Measurements from ENCODE around the gene TASOR.
"Not testable (repeated sequence)": the region's sequence is repeated elsewhere in the genome, so short reads cannot be mapped to it uniquely, and the experiment has no call there.

The TASOR gene

DNA sequence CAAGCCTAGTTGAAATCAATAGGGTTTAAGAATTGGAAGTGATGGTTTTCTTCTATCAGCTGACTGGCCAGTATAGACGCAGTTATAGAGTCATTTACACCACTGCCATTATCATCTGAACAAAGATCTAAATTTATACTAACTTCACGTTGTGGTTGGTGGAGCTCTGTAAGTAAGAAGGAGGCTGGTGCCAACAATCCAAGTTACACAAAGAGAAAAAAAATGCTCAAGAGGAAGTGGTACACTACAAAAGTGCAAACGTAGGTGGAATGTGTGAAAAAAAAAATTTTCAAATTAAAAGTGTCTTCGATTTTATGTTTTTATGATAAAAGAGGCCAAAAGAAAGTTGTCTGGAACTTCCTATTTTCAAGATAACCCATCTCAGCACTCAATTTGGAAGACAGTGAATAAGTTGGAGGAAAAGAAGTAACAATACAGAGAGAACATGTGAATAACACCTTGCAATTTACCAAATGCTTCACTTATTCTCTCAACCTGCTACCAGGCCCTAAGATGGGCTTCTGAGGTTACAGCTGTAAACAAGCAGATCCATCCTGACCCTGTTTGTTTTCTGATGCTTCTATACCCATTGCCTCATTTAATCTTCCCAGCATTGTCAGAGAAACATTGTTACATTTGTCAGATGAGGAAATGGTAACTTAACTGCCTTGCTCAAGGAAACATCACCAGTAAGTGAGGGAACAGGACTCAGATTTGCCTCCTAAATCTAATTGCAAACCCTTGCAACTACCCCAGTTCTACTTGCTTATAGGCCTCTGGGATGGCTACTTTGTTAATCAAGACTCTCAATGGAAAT is 12.0 kb upstream of the TASOR start:
- TF ChIP-seq TAF1 (IDR thresholded peaks at IDR 0.05; ENCODE audit: borderline replicate concordance, low read depth, low read length) (no peak), POLR2AphosphoS5 (IDR thresholded peaks at IDR 0.05; ENCODE audit: low read depth, low read length) (no peak), POLR2A (IDR thresholded peaks at IDR 0.05; ENCODE audit: low read depth, low read length) (no peak)
- DNase-seq (ENCODE audit: insufficient read length) (no peak), FAIRE-seq (peak; percentile 58)

- TF ChIP-seq POLR2A (IDR thresholded peaks at IDR 0.05; ENCODE audit: low read depth, low read length) (no peak), POLR2AphosphoS5 (IDR thresholded peaks at IDR 0.05; ENCODE audit: low read depth, low read length) (no peak), TAF1 (IDR thresholded peaks at IDR 0.05; ENCODE audit: borderline replicate concordance, low read depth, low read length) (no peak)
- FAIRE-seq (peak; percentile 63), DNase-seq (ENCODE audit: insufficient read length) (no peak)
These were observed 10.7 kb upstream of the TASOR start for GRCh38 chr3:56693750-56694149.

- not testable (repeated sequence) for FAIRE-seq; DNase-seq (ENCODE audit: insufficient read length)
These were observed 9.7 kb upstream of the TASOR start for GRCh38 chr3:56692520-56693433.

- FAIRE-seq; DNase-seq (ENCODE audit: insufficient read length): not testable (repeated sequence)
These were observed 8.9 kb upstream of the TASOR start for GRCh38 chr3:56692001-56692365.

GRCh38 chr3:56691165-56692000 is 8.3 kb upstream of the TASOR start:
- no peak for TF ChIP-seq POLR2AphosphoS5 (IDR thresholded peaks at IDR 0.05; ENCODE audit: low read depth, low read length)
- TF ChIP-seq POLR2A (IDR thresholded peaks at IDR 0.05; ENCODE audit: low read depth, low read length), result no peak
- no peak for TF ChIP-seq TAF1 (IDR thresholded peaks at IDR 0.05; ENCODE audit: borderline replicate concordance, low read depth, low read length)
- FAIRE-seq (no peak), DNase-seq (ENCODE audit: insufficient read length) (no peak)

DNA sequence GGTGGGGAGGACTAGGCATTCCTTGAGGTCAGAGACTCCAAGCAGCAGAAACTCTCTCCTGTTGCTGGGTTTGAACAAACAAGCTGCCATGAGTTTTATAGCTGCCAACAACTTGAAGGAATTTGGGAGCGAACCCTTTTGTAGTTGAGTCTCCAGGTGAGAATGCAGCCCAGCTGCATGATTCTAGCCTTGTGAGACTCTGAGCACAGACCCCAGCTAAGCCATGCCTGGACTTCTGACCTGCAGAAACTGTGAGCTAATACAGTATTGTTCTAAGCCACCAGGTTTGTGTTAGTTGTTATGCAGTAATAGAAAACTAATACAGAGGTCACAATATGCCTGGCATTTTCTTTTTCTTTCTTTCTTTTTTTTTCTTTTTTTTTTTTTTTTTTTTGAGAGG is 6.2 kb upstream of the TASOR start:
- TF ChIP-seq TAF1 (IDR thresholded peaks at IDR 0.05; ENCODE audit: borderline replicate concordance, low read depth, low read length) (no peak), POLR2A (IDR thresholded peaks at IDR 0.05; ENCODE audit: low read depth, low read length) (no peak), POLR2AphosphoS5 (IDR thresholded peaks at IDR 0.05; ENCODE audit: low read depth, low read length) (no peak)
- no peak for DNase-seq (ENCODE audit: insufficient read length)
- FAIRE-seq, result no peak

GRCh38 chr3:56688191-56688590 is 5.1 kb upstream of the TASOR start:
- DNase-seq (ENCODE audit: insufficient read length) (no peak), FAIRE-seq (peak; percentile 70)
- TF ChIP-seq POLR2A (IDR thresholded peaks at IDR 0.05; ENCODE audit: low read depth, low read length), result no peak
- no peak for TF ChIP-seq TAF1 (IDR thresholded peaks at IDR 0.05; ENCODE audit: borderline replicate concordance, low read depth, low read length)
- TF ChIP-seq POLR2AphosphoS5 (IDR thresholded peaks at IDR 0.05; ENCODE audit: low read depth, low read length), result no peak

DNA sequence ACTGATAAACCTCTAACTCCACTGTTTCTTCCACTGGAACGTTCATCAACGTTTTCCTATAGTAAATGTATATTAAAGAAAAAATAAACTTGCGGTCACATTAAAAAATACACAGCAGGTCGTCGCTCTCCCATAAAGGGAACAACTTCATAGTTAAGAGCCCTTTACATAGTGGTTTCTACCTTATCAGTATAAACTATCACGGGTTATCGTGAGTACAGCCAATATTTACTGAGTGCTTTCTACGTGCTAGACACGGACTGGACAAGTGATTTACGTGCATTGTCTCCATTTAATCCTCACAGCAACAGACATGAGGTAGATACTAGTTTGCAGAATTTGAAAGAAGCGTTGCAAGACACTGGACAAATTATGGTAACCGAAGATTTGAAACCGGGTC is 964 bp upstream of the TASOR start:
- TF ChIP-seq TAF1 (IDR thresholded peaks at IDR 0.05; ENCODE audit: borderline replicate concordance, low read depth, low read length), result no peak
- TF ChIP-seq POLR2A (IDR thresholded peaks at IDR 0.05; ENCODE audit: low read depth, low read length), result no peak
- no peak for TF ChIP-seq POLR2AphosphoS5 (IDR thresholded peaks at IDR 0.05; ENCODE audit: low read depth, low read length)
- no peak for DNase-seq (ENCODE audit: insufficient read length)
- peak; percentile 21 for FAIRE-seq

DNA sequence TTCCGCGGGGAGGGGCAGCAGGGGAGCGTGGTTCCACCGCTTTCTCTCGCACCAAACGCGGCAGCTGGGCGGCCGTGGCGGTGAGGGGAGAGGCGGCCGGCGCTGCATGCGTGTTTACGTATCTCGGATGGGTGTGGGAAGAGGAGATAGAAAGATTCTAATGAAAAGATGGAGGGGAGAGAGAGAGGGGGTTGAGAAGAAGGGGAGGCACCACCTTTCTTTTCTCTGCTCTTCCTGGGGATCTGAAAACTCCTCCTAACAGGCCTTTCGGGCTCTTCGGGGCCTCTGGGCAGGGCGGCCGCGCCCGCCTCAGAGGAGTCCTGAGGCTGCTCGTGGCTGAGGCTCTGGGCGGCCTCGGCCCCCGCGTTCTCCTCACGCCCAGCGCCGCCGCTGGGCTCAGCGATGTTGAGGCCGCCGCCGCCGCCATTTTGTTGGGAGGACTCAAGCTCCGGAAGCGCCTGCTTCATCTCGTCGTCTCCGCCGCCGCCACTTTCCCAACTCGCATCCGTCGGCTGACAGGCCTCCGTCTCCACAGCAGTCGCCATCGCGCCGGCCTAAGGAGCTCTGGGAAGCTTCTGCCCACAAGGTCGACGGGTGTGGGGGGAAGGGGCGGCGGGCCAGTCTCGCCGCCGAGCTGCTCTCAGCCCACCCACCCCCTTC is 473 bp downstream of the TASOR start:
- DNase-seq (ENCODE audit: insufficient read length), result peak; percentile 48
- TF ChIP-seq POLR2AphosphoS5 (IDR thresholded peaks at IDR 0.05; ENCODE audit: low read depth, low read length) (no peak; the same call in none of the 2 replicates), POLR2A (IDR thresholded peaks at IDR 0.05; ENCODE audit: low read depth, low read length) (peak; percentile 86), TAF1 (IDR thresholded peaks at IDR 0.05; ENCODE audit: borderline replicate concordance, low read depth, low read length) (peak; percentile 36; the same call in 1 of the 2 replicates)
- FAIRE-seq, result no peak

- DNase-seq (ENCODE audit: insufficient read length) (no peak), FAIRE-seq (no peak)
- TF ChIP-seq TAF1 (IDR thresholded peaks at IDR 0.05; ENCODE audit: borderline replicate concordance, low read depth, low read length) (no peak), POLR2A (IDR thresholded peaks at IDR 0.05; ENCODE audit: low read depth, low read length) (no peak), POLR2AphosphoS5 (IDR thresholded peaks at IDR 0.05; ENCODE audit: low read depth, low read length) (no peak)
These were observed 1.0 kb downstream of the TASOR start for GRCh38 chr3:56681984-56682461.

All from GM12892 (cell line).